ENCODE data around the gene SLAMF8. TPM values are rescaled to one million over a fixed set of nuclear protein-coding genes. Genes with fewer than 3 reads are reported as not detected.

Gene SLAMF8
- total and polyA plus RNA-seq, 4 donors = 0.28 to 1.6 (median 1.1) TPM

DNA sequence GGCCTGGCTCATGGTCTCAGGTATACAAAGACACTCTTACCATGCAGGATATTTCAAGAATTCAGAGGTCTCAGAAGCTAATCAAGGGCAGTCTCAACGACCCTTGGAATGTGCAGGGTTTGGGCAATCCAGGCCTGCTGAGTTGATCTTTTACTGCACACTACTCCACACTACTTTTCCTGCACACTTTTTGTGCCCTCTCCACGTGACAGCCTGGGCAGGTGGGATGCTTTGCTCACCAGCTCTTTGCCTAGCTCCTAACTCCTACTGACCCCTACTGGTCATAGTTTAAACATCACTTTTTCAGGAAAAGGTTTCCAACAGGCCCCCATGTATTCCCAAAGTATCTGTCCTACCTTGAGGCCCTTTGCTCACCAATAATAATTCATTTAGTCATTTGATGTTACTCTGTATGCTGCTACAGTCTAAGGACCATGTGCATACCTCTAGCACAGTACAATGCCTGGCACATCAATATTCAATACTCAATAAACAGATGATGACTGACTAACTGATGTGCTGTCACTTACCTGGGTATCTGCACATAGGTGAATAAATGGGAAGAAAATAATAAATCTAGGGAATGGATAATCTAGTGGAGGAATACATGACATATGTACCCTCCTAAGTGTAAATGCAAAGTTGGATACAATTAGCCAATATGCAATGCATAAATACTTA, 36.3 kb upstream of the SLAMF8 start:
- no peak overlapping the region for H3K27ac ChIP-seq (ENCODE audit: low read depth in 1 of 2, low read length in 2 of 2)
- 8% methylated on average over 2 of the region's 2 CpGs for WGBS
- no peaks in the 10 kb centered on the region for H3K27me3 ChIP-seq (ENCODE audit: control insufficient read depth in 4 of 4, insufficient read depth in 4 of 4, low read length in 3 of 4)
- H3K9me3 ChIP-seq (ENCODE audit: control insufficient read depth in 4 of 4, low read length in 3 of 4) = no peaks in the 10 kb centered on the region
- peaks cover 0 to 7% (median 1%) of the 10 kb centered on the region in 4 donors for H3K4me1 ChIP-seq (ENCODE audit: control insufficient read depth in 4 of 4, insufficient read depth in 4 of 4, low read length in 3 of 4)
- no peak overlapping the region for H3K4me3 ChIP-seq (ENCODE audit: low read depth in 1 of 3, low read length in 3 of 3)
- H3K9ac ChIP-seq (ENCODE audit: low read depth in 1 of 2, low read length in 2 of 2) = no peak overlapping the region
- TF ChIP-seq, protein P1, sequence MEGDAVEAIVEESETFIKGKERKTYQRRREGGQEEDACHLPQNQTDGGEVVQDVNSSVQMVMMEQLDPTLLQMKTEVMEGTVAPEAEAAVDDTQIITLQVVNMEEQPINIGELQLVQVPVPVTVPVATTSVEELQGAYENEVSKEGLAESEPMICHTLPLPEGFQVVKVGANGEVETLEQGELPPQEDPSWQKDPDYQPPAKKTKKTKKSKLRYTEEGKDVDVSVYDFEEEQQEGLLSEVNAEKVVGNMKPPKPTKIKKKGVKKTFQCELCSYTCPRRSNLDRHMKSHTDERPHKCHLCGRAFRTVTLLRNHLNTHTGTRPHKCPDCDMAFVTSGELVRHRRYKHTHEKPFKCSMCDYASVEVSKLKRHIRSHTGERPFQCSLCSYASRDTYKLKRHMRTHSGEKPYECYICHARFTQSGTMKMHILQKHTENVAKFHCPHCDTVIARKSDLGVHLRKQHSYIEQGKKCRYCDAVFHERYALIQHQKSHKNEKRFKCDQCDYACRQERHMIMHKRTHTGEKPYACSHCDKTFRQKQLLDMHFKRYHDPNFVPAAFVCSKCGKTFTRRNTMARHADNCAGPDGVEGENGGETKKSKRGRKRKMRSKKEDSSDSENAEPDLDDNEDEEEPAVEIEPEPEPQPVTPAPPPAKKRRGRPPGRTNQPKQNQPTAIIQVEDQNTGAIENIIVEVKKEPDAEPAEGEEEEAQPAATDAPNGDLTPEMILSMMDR (IDR thresholded peaks at IDR 0.05; ENCODE audit: low read depth, low read length, missing input control) = peak; percentile 52
- TF ChIP-seq SP1 (IDR thresholded peaks at IDR 0.05) (no peak), HNF4A (conservative IDR thresholded peaks at IDR 0.05) (no peak), HNF4G (IDR thresholded peaks at IDR 0.05) (no peak), RAD21 (IDR thresholded peaks at IDR 0.05) (peak; percentile 77 to 90), YY1 (IDR thresholded peaks at IDR 0.05) (no peak), FOXA1 (IDR thresholded peaks at IDR 0.05) (peak; percentile 9)
- no peak for DNase-seq (ENCODE audit: low spot score)
- no peaks in the 10 kb centered on the region for H3K36me3 ChIP-seq (ENCODE audit: control insufficient read depth in 4 of 4, insufficient read depth in 3 of 4, low read depth in 1 of 4, low read length in 3 of 4)

DNA sequence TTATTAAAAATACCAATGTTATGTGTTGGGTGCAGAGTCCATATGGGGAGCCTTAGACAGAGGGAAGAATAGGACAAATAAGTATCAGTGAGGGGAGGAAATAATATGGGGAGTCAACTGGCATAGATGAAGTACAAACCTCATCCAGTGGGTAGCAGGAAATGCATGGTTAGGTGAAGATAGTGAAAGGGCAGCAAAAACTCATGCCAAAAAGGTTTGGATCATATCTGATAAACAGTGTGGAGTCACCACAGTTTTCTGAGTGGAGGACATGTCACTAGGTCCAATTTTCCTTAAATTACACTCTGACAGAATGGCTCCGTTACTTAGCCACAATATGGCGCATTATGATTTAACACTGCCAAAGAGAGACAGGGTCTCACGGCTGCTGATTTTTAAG, 35.6 kb upstream of the SLAMF8 start:
- Histone ChIP-seq H3K4me1 (ENCODE audit: control insufficient read depth in 4 of 4, insufficient read depth in 4 of 4, low read length in 3 of 4) (peaks cover 0 to 7% (median 1%) of the 10 kb centered on the region in 4 donors), H3K9me3 (ENCODE audit: control insufficient read depth in 4 of 4, low read length in 3 of 4) (no peaks in the 10 kb centered on the region), H3K36me3 (ENCODE audit: control insufficient read depth in 4 of 4, insufficient read depth in 3 of 4, low read depth in 1 of 4, low read length in 3 of 4) (no peaks in the 10 kb centered on the region), H3K4me3 (ENCODE audit: low read depth in 1 of 3, low read length in 3 of 3) (no peak overlapping the region), H3K9ac (ENCODE audit: low read depth in 1 of 2, low read length in 2 of 2) (no peak overlapping the region), H3K27ac (ENCODE audit: low read depth in 1 of 2, low read length in 2 of 2) (no peak overlapping the region), H3K27me3 (ENCODE audit: control insufficient read depth in 4 of 4, insufficient read depth in 4 of 4, low read length in 3 of 4) (no peaks in the 10 kb centered on the region)
- no peak for TF ChIP-seq TAF1 (conservative IDR thresholded peaks at IDR 0.05)
- TF ChIP-seq, protein P1 (IDR thresholded peaks at IDR 0.05; ENCODE audit: low read depth, low read length, missing input control) = no peak
- TF ChIP-seq YY1 (IDR thresholded peaks at IDR 0.05) = no peak
- TF ChIP-seq ZBTB33 (IDR thresholded peaks at IDR 0.05) = no peak
- TF ChIP-seq HNF4A (conservative IDR thresholded peaks at IDR 0.05) = no peak
- no peak for TF ChIP-seq GABPA (IDR thresholded peaks at IDR 0.05 in 1 of 2, conservative IDR thresholded peaks at IDR 0.05 in 1 of 2)
- no peak for DNase-seq (ENCODE audit: low spot score)
- WGBS = 79% methylated on average over 3 of the region's 3 CpGs

DNA sequence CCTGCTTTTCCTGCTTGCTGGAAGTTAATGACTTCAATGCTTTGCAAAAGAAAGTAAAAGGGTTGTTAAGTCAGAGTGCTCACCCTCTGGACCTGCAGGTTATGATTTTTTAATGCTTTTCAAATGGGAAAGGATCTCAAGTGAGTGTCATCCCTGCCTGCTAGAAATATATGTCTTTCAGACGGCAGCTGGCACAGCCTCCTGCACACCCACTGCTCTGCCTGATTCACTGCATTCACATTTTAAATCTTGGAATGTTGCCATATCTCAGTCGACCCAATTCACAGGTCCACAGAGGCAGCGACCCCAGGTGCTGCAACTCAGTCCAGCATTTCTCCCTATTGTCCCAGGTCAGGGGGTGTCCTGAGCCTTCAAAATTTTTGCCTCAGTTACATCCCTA, 35.2 kb upstream of the SLAMF8 start:
- Histone ChIP-seq H3K4me1 (ENCODE audit: control insufficient read depth in 4 of 4, insufficient read depth in 4 of 4, low read length in 3 of 4) (peaks cover 0 to 7% (median 1%) of the 10 kb centered on the region in 4 donors), H3K9ac (ENCODE audit: low read depth in 1 of 2, low read length in 2 of 2) (no peak overlapping the region), H3K4me3 (ENCODE audit: low read depth in 1 of 3, low read length in 3 of 3) (no peak overlapping the region), H3K36me3 (ENCODE audit: control insufficient read depth in 4 of 4, insufficient read depth in 3 of 4, low read depth in 1 of 4, low read length in 3 of 4) (no peaks in the 10 kb centered on the region), H3K27me3 (ENCODE audit: control insufficient read depth in 4 of 4, insufficient read depth in 4 of 4, low read length in 3 of 4) (peaks cover 0 to 2% (median 0%) of the 10 kb centered on the region in 4 donors), H3K27ac (ENCODE audit: low read depth in 1 of 2, low read length in 2 of 2) (no peak overlapping the region), H3K9me3 (ENCODE audit: control insufficient read depth in 4 of 4, low read length in 3 of 4) (no peaks in the 10 kb centered on the region)
- 28% methylated on average over 3 of the region's 3 CpGs for WGBS
- DNase-seq (ENCODE audit: low spot score) = no peak
- no peak for TF ChIP-seq ZBTB33 (IDR thresholded peaks at IDR 0.05)
- no peak for TF ChIP-seq FOXA2 (IDR thresholded peaks at IDR 0.05)
- TF ChIP-seq RAD21 (IDR thresholded peaks at IDR 0.05) = no peak
